ENCODE measurements around the gene AP5S1.
"Not testable (repeated sequence)": the region's sequence is repeated elsewhere in the genome, so short reads cannot be mapped to it uniquely, and the experiment has no call there.

AP5S1 gene

GRCh38 chr20:3794168-3794567 is 26.2 kb upstream of the AP5S1 start:
- not testable (repeated sequence) for DNase-seq

DNA sequence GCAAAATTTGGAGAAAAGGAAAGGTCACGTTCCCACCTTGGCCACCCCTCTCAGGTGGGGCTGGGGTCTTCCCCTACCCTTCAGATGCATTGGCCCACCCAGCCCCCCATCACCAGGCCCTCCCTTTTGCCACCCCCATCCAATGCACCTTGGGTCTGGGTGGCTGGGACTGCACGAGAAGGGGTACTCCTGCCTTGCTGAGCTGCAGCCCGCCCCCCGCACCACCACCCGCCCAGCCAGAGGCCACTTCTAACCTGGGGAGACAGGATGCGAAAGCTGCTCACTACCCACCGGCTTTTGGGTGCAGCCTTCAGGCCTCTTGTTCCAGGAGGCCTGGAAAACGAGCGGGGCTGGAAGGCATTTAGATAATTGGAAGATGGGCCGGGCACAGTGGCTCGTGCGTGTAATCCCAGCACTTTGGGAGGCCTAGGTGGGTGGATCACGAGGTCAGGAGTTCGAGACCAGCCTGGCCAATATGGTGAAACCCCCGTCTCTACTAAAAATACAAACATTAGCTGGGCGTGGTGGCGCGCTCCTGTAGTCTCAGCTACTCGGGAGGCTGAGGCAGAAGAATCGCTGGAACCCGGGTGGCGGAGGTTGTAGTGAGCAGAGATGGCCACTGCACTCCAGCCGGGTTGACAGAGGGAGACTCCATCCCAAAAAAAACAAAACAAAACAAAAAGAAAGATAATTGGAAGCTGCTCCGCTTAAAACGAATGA is 25.5 kb upstream of the AP5S1 start:
- no peak for DNase-seq

- peak; percentile 95 for DNase-seq
Observed at GRCh38 chr20:3795511-3796468, 24.6 kb upstream of the AP5S1 start, which contains the start of gene CDC25B. CDC25B (plus strand) TSS chr20:3796310; CDS start chr20:3796532, 222 bp downstream.

DNA sequence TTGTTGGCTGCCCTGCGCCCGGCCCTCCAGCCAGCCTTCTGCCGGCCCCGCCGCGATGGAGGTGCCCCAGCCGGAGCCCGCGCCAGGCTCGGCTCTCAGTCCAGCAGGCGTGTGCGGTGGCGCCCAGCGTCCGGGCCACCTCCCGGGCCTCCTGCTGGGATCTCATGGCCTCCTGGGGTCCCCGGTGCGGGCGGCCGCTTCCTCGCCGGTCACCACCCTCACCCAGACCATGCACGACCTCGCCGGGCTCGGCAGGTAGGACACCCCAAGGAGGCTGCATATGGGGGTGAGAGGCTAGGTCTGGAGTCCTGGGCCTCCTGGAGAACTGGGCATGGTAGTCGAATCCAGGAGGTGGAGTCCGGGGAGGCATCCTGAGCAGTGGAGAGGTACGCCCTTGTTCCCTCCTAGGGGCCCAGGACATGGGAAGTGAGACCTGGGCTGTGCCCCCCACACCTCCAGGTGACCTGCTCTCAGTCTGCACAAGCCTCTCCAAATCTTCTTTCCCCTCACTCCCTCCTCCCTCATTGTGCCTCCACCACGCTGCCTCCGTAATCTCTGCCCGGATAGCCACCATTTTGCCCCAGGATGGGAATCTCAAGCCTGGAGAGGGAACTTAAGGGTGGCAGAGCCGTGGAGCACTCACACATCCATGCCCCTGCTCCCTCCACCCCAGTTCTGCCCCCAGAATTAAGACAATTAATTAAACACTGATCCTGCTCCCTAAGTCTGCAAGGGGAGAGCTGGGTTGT is 23.7 kb upstream of the AP5S1 start:
- no peak for DNase-seq

- no peak for DNase-seq
Observed at GRCh38 chr20:3797226-3797545, 23.2 kb upstream of the AP5S1 start.

GRCh38 chr20:3797592-3798372 is 22.6 kb upstream of the AP5S1 start:
- peak; percentile 71 for DNase-seq

- DNase-seq = no peak
Observed at GRCh38 chr20:3798373-3798768, 22.0 kb upstream of the AP5S1 start.

DNA sequence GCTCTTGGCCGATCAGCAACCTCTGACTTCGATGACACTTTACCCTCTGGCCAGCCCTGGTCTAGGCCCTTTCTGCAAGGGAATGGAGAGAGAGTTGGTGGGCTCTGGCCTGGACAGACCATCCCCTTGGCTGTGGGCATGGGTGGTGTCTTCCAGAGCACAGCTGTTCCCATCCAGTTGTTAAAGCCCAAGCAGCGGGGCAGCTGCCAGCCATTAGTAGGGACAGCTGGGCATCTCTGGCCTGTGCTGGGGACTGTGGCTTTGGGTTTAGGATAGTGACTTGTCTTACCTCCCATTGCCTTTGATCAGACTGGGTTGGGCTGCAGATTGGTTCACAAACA is 21.5 kb upstream of the AP5S1 start:
- no peak for DNase-seq

DNA sequence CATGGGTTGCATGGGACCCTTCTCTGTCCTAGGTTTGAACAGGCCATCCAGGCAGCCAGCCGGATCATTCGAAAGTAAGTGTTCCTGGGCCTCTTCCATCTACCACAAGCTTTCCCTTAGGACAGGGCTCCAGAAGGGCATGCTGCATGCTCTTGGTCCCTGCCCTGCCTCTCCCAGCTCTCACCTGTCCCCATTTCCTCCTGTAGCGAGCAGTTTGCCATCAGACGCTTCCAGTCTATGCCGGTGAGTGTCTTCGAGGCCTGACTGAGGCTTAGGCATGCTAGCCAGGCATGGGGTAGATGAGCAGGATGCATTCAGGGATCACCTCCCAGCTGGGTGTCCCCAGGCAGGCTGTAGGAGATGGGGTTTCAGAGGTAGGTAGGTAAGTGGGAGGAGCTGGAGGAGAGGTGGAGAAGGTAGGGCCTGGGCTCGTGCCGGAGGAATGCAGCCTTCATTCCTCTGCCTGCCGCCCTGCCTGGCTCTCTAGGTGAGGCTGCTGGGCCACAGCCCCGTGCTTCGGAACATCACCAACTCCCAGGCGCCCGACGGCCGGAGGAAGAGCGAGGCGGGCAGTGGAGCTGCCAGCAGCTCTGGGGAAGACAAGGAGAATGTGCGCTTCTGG is 20.0 kb upstream of the AP5S1 start:
- no peak for DNase-seq

DNA sequence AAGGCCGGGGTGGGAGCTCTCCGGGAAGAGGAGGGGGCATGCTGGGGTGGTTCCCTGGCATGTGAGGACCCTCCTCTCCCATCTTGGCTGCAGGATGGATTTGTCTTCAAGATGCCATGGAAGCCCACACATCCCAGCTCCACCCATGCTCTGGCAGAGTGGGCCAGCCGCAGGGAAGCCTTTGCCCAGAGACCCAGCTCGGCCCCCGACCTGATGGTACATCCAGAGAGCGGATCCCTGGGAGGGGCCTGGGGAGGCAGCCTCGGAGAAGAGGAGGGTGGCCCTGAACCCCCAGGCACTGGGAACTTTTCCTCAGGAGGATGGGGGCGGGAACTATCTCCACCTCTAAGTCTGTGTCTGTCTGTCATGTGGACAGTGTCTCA is 19.5 kb upstream of the AP5S1 start:
- DNase-seq = no peak

DNA sequence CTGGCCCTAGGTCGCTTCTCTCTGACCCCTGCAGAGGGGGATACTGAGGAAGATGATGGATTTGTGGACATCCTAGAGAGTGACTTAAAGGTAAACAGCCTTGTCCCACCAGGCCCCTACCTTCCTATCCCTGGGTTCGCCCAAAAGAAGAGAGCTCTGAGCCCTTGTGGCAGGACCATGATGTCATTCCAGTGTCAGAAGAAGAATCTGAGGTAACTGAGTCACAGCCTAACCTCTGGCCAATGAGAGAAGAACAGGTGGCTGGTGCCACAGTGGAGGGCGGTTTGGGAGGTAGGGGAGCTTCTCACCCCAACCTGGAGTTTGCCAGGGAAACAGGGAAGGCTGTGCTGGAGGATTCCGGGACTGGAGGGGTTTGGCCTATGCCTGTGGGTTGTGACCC is 19.0 kb upstream of the AP5S1 start:
- DNase-seq = no peak

GRCh38 chr20:3801846-3802245 is 18.5 kb upstream of the AP5S1 start:
- DNase-seq = no peak

DNA sequence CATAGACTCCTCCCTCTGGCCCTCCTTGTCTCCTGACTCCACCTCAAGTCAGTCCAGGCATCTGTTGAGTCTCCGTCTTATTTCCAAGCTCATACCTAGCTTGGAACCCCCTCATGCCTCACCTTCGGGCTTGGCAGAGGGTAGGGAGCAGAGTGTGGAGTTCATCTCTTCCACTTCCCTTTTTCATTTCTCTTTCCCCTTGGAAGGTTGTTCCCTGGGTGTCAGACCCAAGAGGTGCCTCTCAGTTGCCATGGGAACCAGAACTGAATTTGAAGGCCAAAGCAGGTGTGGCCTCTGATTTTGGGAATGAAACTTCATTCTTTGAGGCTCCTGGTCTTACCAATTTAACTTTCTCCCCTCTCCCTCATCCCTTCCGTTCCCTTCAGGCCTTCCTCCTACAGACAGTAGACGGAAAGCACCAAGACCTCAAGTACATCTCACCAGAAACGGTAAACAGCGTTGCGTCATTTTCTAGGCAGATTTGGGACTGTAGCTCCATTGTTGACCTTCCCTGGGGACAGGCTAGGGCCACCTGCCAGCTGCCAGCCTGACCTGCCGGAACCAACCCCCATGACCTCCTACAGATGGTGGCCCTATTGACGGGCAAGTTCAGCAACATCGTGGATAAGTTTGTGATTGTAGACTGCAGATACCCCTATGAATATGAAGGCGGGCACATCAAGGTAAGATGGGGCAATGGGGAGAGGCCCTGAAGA is 17.7 kb upstream of the AP5S1 start:
- DNase-seq = no peak

DNA sequence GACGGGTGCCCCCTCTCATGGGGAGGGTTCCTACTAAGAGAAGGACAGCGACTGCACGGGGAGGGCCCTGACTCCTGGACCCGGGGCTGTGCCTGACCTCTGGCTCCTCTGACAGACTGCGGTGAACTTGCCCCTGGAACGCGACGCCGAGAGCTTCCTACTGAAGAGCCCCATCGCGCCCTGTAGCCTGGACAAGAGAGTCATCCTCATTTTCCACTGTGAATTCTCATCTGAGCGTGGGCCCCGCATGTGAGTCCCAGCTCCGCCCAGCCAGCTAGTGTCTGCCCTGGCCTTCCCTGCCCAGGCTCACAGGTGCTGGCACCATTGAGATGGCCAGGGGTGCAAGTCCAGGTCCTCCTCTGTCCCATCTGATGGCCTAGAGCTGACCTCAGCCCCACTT is 17.1 kb upstream of the AP5S1 start:
- no peak for DNase-seq

- no peak for DNase-seq
Observed at GRCh38 chr20:3803854-3804253, 16.5 kb upstream of the AP5S1 start.

DNA sequence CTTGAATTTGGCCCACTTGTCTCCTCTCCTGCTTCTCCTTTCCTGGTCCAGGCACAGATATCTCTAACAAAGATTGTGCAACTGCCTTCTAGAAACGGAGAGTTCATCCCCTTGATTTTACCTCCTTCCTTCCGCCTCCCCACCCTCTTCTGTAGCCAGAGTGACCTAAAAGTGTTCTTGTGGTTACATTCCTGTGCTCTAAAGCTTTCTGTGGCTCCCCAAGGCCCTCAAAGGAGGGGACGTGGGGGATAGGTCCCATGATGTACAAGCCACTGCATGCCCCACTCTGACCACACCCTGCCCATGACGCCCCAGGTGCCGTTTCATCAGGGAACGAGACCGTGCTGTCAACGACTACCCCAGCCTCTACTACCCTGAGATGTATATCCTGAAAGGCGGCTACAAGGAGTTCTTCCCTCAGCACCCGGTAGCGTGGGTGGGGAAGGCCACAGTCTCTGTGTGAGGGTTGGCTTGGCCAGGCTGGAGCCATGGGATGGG is 16.0 kb upstream of the AP5S1 start:
- no peak for DNase-seq

GRCh38 chr20:3804781-3805180 is 15.6 kb upstream of the AP5S1 start:
- DNase-seq = no peak

DNA sequence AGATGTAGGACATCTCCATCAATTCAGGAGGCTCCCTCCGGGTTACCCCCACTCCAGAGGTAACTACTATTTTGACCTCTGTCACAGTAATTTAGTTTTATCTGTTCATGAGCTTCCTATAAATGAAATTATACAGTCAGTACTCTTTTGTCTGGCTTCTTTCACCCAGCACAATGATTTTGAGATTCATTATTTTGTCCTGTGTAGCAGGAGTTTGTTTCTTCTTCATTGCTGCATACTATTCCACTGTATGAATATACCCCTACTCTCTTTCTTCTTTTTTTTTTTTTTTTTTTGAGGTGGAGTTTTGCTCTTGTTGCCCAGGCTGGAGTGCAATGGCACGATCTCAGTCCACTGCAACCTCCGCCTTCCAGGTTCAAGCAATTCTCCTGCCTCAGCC is 11.8 kb upstream of the AP5S1 start:
- no peak for DNase-seq

DNA sequence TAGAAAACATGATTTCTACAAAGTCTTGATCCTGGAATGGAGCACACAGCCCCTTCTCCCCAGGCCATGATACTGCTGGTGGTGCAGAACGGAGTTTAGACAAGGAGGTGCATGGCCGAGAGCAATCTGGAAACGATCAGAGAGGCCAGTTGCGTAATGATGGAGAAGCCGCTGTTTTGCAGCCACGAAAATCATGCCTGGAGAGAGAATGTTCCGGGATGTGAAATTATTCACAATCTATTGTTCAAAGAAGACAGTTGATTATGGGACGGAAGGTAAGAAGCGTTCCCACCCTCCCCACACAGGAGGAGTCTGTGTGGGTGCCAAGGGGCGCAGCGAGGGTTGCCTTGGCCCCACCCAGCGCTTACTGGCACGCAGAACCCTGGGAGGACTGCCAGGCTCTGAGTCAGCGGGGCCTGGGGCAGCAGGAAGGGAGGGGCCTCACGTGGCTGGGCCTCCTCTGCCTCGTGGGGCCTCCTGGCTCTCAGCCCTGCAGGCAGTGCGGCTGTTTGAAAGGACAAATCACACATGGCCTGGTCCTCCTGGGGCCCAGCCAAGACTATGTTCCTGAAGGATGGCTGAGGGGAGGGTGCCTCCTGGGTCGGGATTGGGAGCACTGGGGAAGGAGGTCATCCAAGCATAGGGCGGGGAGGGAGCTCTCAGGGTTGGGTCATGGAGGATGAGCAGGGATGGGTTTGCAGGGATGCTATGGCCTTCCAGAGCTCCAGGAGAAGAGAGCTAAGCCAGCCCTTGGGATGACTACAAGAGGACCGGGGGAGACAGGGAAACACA is 8.7 kb upstream of the AP5S1 start:
- peak; percentile 97 for DNase-seq

DNA sequence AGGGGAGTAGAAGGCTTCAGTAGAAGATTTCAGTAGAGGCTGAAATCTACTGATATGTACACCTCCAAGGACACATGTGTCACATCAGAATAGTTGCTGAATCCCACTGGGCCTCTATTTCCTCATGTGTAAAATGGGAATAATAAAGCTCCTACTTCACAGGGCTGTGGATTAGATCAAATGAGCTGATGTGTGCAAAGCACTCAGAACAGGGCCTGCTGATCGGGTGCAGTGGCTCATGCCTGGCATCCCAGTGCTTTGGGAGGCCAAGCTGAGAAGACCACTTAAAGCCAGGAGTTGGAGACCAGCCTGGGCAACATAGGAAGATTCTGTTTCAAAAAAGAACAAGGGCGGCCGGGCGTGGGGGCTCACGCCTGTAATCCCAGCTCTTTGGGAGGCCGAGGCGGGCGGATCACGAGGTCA is 8.1 kb upstream of the AP5S1 start:
- DNase-seq = no peak

Data from activated CD4-positive, alpha-beta T cell treated with anti-CD3 and anti-CD28 coated beads, Interleukin-10, Interleukin-2, amounts not matched to agents 100 ng/mL and 50 ng/mL, durations not matched to agents 16 hours and 8 hours (primary cell).